Measurements from ENCODE around the gene ZBTB6. TPM values are rescaled to one million over a fixed set of nuclear protein-coding genes. Genes with fewer than 3 reads are reported as not detected.

The ZBTB6 gene
- total RNA-seq, 1 donor from 2014 or later = 7.6 TPM

DNA sequence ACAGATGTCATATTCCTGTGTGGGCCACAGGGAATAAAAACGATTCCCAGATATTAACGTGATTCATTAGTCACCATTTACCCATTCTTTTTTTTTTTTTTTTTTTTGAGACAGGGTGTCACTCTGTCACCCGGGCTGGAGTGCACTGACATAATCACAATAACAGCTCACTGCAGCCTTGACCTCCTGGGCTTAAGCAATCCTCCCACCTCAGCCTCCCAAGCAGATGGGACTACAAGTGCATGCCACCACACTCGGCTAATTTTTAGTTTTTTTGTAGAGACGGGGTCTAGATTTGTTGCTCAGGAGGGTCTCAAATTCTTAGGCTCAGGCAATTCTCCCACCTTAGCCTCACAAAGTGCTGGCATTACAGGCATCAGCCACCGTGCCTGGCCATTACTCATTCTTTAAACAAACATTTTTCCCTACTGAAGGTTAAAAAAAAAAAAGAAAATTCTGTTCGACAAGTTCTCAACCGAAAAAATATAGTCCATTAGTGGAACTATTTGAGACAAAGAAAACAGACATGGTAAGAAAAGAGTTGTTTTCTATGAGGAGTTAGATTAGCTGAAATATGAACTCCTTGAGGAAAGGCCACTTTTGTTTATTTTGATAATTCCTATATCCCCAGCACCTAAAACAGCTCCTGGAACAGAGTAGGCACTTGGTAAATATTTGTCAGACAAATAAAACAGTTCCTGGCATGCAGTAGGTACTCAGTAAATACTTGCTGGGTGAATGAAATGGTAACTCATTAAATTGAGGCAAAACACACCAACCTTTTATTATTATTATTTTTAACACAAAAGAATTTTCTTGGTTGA, 52.6 kb downstream of the ZBTB6 start:
- Mint-ChIP-seq H3K9me3 (ENCODE audit: unreplicated experiment) (no peaks in the 10 kb centered on the region), H3K4me1 (ENCODE audit: unreplicated experiment) (peaks cover 7% of the 10 kb centered on the region), H3K27ac (ENCODE audit: unreplicated experiment) (peak overlapping the region; percentile 34), H3K4me3 (ENCODE audit: unreplicated experiment) (no peak overlapping the region), H3K36me3 (ENCODE audit: unreplicated experiment) (peaks cover 61% of the 10 kb centered on the region), H3K27me3 (ENCODE audit: unreplicated experiment) (no peaks in the 10 kb centered on the region)
- DNase-seq (ENCODE audit: extremely low spot score, unreplicated experiment) = no peak
- TF ChIP-seq, protein P1, sequence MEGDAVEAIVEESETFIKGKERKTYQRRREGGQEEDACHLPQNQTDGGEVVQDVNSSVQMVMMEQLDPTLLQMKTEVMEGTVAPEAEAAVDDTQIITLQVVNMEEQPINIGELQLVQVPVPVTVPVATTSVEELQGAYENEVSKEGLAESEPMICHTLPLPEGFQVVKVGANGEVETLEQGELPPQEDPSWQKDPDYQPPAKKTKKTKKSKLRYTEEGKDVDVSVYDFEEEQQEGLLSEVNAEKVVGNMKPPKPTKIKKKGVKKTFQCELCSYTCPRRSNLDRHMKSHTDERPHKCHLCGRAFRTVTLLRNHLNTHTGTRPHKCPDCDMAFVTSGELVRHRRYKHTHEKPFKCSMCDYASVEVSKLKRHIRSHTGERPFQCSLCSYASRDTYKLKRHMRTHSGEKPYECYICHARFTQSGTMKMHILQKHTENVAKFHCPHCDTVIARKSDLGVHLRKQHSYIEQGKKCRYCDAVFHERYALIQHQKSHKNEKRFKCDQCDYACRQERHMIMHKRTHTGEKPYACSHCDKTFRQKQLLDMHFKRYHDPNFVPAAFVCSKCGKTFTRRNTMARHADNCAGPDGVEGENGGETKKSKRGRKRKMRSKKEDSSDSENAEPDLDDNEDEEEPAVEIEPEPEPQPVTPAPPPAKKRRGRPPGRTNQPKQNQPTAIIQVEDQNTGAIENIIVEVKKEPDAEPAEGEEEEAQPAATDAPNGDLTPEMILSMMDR (IDR thresholded peaks at IDR 0.05) = no peak

Other genes with a start within 250 kb of the ZBTB6 start
- not detected in 2 replicates for gene OR1L3, start 238.2 kb downstream of the ZBTB6 start, total RNA-seq
- gene OR1L4, start 189.3 kb downstream of the ZBTB6 start, total RNA-seq = not detected in 2 replicates
- not detected in 2 replicates for gene OR1L6, start 171.0 kb downstream of the ZBTB6 start, total RNA-seq
- gene OR5C1, start 124.4 kb downstream of the ZBTB6 start, total RNA-seq = not detected in 2 replicates
- gene OR1K1, start 113.2 kb downstream of the ZBTB6 start, total RNA-seq = not detected in 2 replicates
- gene PDCL, start 84.7 kb downstream of the ZBTB6 start, total RNA-seq = 27.4 and 30.6 TPM in 2 replicates
- gene RC3H2, start 8.0 kb downstream of the ZBTB6 start, total RNA-seq = 74.1 and 74.4 TPM in 2 replicates
- 8.6 and 9.0 TPM in 2 replicates for gene ZBTB26, start 18.2 kb upstream of the ZBTB6 start, total RNA-seq
- 88.4 and 92.9 TPM in 2 replicates for gene RABGAP1, start 27.7 kb upstream of the ZBTB6 start, total RNA-seq
- 3.4 and 4.3 TPM in 2 replicates for gene GPR21, start 120.3 kb upstream of the ZBTB6 start, total RNA-seq